Measurements from ENCODE around the gene DTWD1. TPM values are rescaled to one million over a fixed set of nuclear protein-coding genes. Genes with fewer than 3 reads are reported as not detected.
"Not testable (repeated sequence)": the region's sequence is repeated elsewhere in the genome, so short reads cannot be mapped to it uniquely, and the experiment has no call there.

DTWD1 gene
- total and polyA plus RNA-seq, 2 of the 4 experiments (the other 2 are of a cell fraction), result 19.9 to 20.1 TPM

DNA sequence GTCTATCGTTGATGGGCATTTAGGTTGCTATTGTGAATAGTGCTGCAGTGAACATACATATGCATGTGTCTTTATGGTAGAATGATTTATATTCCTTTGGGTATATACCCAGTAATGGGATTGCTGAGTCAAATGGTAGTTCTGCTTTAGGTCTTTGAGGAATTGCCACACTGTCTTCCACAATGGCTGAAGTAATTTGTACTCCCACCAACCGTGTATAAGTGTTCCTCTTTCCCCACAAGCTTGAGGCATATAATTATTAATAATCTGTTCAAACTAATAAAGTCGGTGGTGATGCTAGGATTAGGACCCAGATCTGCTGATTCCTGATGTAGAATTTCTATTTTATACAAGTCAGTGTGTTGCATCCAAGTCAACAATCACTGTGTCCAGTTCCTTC is 45.6 kb downstream of the DTWD1 start:
- H4K91ac ChIP-seq (ENCODE audit: insufficient read depth, low read depth, low read length); H4K8ac ChIP-seq (ENCODE audit: low read depth in 2 of 2, low read length in 2 of 2); ATAC-seq (ENCODE audit: low read depth); in situ Hi-C loops (cut with MboI; ENCODE audit: low sequenced_read_pairs); H3K18ac ChIP-seq (ENCODE audit: low read depth, low read length); H2AFZ ChIP-seq (replicated peaks; ENCODE audit: low read length, poor library complexity); H3K79me1 ChIP-seq (ENCODE audit: low read depth in 1 of 2, low read length in 2 of 2); H3K56ac ChIP-seq (ENCODE audit: extremely low read depth, insufficient read depth, low read length); H3K4me1 ChIP-seq (ENCODE audit: control insufficient read depth, insufficient read depth, low read length); H3K23ac ChIP-seq (ENCODE audit: low read depth, low read length); intact Hi-C loops (cut with micrococcal nuclease); H3K9me3 ChIP-seq (ENCODE audit: control insufficient read depth, insufficient read depth, low read length); BruUV-seq (replicated peaks); H2BK15ac ChIP-seq (ENCODE audit: low read depth, low read length); H3K9me1 ChIP-seq (ENCODE audit: insufficient read depth, low read length); H2AK5ac ChIP-seq (ENCODE audit: low read depth, low read length); CTCF ChIA-PET; H3K4me2 ChIP-seq (ENCODE audit: low read depth, low read length); H4K5ac ChIP-seq (ENCODE audit: low read depth, low read length); H3K4ac ChIP-seq (ENCODE audit: low read depth, low read length); DNase-seq; H3K4me3 ChIP-seq (ENCODE audit: insufficient read depth, low read depth, low read length); H3K27ac ChIP-seq (ENCODE audit: insufficient read depth, low read length); H2AK9ac ChIP-seq (replicated peaks; ENCODE audit: low read depth, low read length, poor library complexity); H2BK20ac ChIP-seq (ENCODE audit: low read depth, low read length); H3K27me3 ChIP-seq (ENCODE audit: control insufficient read depth, insufficient read depth, low read length); POLR2A ChIA-PET (ENCODE audit: unreplicated experiment); H3K9ac ChIP-seq (ENCODE audit: low read depth, low read length); H4K20me1 ChIP-seq (ENCODE audit: insufficient read depth, low read length); H2BK5ac ChIP-seq (ENCODE audit: low read depth, low read length, poor library complexity, severe bottlenecking); H3K36me3 ChIP-seq (ENCODE audit: control insufficient read depth, insufficient read depth, low read length); H2BK120ac ChIP-seq (ENCODE audit: low read depth, low read length); H3K14ac ChIP-seq (replicated peaks; ENCODE audit: low read depth, low read length); dilution Hi-C loops (cut with HindIII; ENCODE audit: low sequenced_read_pairs, unreplicated experiment): not testable (repeated sequence)
- WGBS, 2 experiments (ENCODE audit: extremely low coverage in 2 of 2, insufficient read length in 1 of 2), result no CpG with 5 or more reads among the region's 3 CpGs
